Measurements from ENCODE around the gene MYBPC1.
"Not testable (repeated sequence)": the region's sequence is repeated elsewhere in the genome, so short reads cannot be mapped to it uniquely, and the experiment has no call there.

The MYBPC1 gene, protein sequence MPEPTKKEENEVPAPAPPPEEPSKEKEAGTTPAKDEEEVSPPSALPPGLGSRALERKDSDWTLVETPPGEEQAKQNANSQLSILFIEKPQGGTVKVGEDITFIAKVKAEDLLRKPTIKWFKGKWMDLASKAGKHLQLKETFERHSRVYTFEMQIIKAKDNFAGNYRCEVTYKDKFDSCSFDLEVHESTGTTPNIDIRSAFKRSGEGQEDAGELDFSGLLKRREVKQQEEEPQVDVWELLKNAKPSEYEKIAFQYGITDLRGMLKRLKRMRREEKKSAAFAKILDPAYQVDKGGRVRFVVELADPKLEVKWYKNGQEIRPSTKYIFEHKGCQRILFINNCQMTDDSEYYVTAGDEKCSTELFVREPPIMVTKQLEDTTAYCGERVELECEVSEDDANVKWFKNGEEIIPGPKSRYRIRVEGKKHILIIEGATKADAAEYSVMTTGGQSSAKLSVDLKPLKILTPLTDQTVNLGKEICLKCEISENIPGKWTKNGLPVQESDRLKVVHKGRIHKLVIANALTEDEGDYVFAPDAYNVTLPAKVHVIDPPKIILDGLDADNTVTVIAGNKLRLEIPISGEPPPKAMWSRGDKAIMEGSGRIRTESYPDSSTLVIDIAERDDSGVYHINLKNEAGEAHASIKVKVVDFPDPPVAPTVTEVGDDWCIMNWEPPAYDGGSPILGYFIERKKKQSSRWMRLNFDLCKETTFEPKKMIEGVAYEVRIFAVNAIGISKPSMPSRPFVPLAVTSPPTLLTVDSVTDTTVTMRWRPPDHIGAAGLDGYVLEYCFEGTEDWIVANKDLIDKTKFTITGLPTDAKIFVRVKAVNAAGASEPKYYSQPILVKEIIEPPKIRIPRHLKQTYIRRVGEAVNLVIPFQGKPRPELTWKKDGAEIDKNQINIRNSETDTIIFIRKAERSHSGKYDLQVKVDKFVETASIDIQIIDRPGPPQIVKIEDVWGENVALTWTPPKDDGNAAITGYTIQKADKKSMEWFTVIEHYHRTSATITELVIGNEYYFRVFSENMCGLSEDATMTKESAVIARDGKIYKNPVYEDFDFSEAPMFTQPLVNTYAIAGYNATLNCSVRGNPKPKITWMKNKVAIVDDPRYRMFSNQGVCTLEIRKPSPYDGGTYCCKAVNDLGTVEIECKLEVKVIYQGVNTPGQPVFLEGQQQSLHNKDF

GRCh38 chr12:101594700-101595099 is at the start of gene MYBPC1:
Gene MYBPC1, plus strand, starts transcription at chr12:101594971. Its CDS starts 100 bp downstream, at chr12:101595071.
- no peak for DNase-seq

DNA sequence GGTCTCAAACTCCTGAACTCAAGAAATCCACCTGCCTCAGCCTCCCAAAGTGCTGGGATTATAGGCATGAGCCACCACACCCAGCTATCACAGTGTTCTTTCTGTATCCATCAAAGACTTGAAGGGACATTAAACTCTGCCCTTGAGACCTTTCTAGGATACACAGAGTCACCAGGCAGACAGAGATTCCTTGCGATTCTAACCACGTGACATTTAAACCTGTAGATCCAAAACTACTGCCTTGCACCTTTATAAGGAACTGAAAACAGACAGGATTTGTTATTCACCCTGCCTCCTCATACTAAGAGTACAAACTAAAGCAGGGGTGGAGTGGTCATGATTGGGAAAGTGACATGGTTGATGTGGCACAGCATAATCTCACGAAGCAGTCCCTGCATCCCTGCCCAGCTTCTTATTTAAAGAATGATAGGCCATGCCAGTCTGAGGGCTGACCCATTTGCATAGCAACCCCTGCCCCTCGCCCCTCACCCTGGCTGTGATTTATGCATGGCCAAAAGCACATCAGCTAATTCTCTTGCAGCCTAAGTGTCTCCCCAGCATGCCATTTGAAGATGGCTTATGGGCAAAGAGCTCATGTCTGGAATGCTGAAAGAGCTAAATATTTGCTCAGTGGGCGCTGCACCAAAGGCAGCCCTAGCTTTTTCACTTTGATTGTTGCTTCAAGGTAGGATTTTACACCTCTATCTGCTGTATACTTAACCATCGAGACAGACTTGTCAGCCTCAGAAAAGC is 43.2 kb upstream of the MYBPC1 start:
- DNase-seq, result no peak

DNA sequence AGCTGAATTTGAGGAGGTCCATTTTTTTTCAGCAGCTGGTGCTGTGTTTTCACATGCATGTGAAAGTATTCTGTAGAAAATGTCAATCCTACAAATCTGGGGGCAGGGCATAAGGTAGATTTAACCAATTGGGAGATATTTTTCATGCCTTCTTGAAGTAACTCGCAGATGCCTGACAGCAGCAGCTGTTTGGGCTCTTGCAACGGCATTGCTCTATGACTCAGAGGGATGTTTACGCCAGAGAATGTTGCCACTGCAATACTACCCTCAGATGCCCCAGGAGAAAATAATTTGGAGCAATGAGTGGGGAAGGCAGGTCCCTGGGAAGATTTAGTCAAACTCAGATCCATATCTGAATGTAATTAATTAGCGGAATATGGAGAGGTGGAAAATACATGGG is 42.5 kb upstream of the MYBPC1 start:
- DNase-seq, result no peak

GRCh38 chr12:101557094-101557493 is 37.7 kb upstream of the MYBPC1 start:
- DNase-seq, result no peak

DNA sequence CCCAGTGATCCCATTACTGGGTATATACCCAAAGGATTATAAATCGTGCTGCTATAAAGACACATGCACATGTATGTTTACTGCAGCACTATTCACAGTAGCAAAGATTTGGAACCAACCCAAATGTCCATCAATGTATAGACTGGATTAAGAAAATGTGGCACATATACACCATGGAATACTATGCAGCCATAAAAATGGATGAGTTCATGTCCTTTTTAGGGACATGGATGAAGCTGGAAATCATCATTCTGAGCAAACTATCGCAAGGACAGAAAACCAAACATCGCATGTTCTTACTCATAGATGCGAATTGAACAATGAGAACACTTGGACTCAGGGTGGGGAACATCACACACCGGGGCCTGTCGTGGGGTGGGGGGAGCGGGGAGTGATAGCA is 36.0 kb upstream of the MYBPC1 start:
- not testable (repeated sequence) for DNase-seq

GRCh38 chr12:101563212-101563611 is 31.6 kb upstream of the MYBPC1 start:
- DNase-seq, result no peak

DNA sequence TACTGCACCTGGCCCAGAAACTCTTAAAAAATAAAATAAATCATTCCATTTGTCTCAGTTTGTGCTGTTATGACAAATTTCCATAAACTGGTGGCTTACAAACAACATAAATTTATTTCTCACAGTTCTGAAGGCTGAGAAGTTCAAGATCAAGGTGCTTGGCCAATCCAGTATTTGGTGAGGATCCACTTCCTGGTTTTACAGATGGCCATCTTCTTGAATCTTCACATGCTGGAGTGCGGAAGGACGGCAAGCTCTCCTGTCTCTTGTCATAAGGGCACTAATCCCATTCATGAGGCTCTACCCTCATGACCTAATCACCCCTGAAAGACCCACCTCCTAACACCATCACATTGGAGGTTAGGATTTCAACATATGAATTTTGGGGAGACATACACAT is 29.9 kb upstream of the MYBPC1 start:
- no peak for DNase-seq

DNA sequence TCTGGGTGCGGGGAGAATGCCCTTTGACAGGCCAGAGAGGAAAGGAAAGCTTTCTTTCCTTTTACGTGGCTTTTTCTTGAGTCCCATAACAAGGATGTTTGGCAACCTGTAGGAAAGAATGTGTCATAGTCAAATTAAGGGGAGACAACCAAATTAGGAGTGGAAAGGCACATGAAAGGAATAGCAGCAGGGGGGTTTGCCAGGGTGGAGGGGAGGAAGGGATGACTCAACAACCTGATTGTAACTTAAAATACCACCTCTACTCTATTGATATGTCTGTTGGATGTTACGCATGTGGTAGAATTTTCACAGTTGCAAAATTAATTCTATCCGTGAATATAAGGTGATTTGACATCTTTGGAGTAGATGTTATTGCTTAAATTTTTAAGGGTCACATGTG is 28.5 kb upstream of the MYBPC1 start:
- no peak for DNase-seq

DNA sequence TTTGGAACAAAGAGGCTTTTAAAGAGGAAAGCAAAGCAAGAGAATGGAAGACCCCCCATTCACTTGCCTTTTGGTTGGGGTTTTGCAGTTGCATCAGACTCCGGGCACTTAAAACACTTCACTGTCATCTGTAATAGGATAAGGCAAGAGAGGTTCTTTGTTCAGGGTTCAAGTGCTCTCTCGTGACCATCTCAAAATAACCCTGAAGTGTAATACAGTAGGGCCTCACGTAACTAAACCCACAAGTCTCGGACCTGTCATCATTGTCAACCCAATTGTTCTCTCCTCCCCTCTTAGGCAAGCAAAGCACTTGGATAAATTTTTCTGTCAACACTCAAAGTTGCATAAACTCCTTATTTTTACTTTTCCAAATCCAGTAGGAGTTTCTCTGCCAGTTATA is 26.9 kb upstream of the MYBPC1 start:
- DNase-seq, result peak; percentile 77

- DNase-seq, result no peak
These were observed 24.7 kb upstream of the MYBPC1 start for GRCh38 chr12:101570047-101570446.

- no peak for DNase-seq
These were observed 23.7 kb upstream of the MYBPC1 start for GRCh38 chr12:101571105-101571504.

DNA sequence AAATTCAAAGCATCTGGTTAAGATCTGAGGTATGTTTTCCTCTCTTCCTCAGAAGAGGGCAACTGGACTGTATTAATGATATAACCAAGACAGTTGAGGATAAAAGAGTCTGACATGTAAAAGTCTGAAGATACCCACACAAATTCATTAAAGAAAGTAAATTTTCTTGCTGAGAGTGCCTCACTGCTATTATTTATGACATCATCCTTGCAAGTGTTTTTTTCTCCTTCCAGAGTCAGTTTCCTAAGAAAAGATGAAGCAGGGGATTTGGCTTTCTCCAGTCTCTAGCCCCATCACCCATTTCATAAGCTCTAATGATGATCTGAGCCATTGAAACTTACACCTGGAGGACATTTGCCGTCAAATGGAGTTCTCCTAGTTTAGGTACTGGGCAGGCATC is 21.0 kb upstream of the MYBPC1 start:
- DNase-seq, result no peak

DNA sequence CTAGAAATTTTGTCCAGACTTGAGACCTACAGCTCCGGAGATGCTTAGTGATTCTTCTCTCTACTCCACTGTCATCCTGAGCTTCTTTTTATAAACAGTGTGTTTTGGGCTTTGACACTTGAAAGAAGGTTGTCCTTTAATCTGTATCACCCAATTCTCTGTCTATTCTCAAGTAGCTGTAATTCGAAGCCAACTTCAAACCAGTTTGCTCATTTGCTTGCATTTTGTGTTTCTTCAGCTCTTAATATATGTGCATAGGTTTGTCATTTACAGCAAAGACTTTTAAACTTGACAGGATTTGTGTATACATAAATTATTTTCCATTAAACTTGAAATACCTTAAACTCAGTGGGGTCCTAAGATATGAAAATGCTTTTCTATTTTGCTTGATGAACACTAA is 16.4 kb upstream of the MYBPC1 start:
- DNase-seq, result no peak

DNA sequence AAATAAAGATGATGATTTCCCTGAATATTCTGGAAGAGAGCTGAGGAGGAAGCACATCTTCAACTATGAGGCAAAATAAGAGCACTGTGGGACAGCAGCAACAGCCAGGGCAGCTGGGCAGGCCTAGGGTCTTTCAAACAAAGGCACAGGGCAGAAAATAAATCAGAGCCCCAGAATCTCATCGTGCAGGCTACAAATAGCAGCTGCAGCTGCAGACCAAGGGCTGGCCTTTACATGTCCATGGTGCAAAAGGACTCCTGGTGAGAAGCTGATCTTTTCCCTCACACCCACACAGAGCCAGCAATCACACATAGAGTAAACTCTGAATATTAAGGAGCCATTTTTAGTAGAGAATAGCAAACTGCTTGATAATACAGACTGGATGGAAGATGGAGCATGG is 13.6 kb upstream of the MYBPC1 start:
- DNase-seq, result no peak

- DNase-seq, result no peak
These were observed 11.8 kb upstream of the MYBPC1 start for GRCh38 chr12:101582937-101583336.

DNA sequence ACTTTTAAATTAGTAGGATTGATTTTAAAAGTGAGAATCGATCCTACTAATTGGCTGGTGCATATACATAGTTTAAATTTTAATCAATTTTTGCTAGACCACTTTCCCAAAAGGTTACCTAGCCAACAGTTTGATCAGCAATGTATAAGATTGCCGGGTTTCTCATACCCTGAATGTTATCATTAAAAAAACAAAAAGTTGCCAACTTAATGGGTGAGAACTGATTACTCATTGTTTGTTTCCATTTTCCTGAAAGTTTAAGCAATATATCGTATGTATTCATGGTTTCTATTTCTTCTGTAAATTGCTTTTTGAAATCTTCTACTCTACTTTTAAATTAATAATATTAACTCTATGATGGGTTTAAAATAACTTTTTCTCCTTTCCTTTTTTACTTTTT is 4.4 kb upstream of the MYBPC1 start:
- DNase-seq, result no peak

DNA sequence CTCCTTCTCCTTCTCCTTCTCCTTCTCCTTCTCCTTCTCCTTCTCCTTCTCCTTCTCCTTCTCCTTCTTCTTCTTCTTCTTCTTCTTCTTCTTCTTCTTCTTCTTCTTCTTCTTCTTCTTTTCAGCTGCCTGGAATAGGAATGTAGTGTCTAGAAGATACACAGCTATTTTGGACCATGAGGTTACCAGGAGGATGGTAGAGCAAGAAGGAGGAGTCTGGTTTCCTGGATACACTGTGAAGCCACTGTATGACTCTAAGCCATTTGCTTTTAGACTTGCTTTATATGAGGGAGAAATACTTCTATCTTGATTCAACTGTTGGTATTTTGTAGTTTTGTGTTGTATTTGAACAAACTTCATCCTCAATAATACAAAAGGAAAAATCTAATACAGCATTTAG is 3.0 kb upstream of the MYBPC1 start:
- DNase-seq, result no peak

DNA sequence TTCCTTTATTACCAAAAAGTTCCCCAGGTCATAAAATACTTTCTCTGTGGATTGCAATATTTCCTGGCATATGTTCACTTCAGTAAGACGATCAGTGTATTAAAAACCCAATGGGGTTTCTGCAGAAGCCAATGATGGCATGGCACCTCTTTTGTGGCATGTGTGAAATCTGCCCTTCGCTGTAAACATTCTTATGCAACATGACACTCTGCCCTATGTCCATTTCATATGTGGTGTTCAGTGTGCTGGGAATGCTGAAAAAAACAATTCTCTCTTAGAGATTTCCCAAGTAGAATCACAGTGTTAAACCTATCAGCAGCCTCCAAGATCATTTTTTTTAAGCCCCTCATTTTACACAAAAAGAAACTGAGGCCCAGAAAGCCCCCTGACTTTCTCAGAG is 2.3 kb upstream of the MYBPC1 start:
- DNase-seq, result no peak

DNA sequence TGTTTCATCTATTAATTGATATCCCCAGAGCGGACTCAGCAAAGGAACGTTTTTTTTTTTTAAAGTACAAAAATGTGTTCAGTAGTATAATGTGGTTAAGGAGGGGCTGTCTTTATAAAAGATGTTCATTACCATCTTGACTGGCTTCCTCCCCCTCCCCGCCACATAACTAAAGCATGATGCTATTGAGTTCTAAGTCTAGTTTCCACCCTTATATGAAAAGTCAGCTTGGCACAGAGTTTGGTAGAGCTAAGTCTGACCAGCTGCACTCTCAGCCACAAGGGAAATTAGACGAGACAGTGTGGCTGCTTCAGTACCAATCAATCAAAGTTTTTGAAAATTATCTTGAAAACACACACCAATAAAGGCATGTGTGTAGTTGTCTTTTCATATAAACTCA is 1.9 kb upstream of the MYBPC1 start:
- no peak for DNase-seq

- DNase-seq, result no peak
These were observed 1.4 kb downstream of the MYBPC1 start for GRCh38 chr12:101596172-101596571.

DNA sequence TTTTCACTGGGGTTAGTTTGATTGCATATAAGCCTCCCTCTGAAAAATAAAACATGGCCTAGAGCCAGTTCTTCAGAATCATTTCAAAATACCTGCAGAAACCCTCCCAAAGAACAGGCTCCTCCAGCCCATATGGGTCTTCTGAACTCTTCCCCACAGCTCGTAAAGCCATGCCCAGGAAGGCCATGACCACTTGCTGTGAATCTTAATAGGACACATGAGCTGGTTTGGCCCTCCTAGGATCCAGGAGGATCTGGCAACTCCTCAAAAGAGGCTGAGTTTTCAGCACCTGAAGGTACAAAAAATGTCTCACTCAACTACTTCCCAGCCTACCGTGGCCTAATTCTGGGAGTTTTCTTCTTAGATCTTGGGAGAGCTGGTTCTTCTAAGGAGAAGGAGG is 2.4 kb downstream of the MYBPC1 start:
- DNase-seq, result no peak

GRCh38 chr12:101598483-101598882 is 3.7 kb downstream of the MYBPC1 start:
- no peak for DNase-seq

GRCh38 chr12:101599311-101599710 is 4.5 kb downstream of the MYBPC1 start:
- no peak for DNase-seq

Measured in NCI-H510A (cell line).